Breast epithelium (tissue), 4 donors: ENCODE data around the gene KCTD10. TPM values are rescaled to one million over a fixed set of nuclear protein-coding genes. Genes with fewer than 3 reads are reported as not detected.
A peak's percentile ranks its signal among the peaks of the same experiment; 100 is the strongest.

Source experiments
- DNase-seq, 2 donors: peaks; one replicate each; pipeline ENCODE4 v3.0.0-alpha.2; 2019; ENCODE audit warnings: low spot score in 2 of 2
- H3K27ac ChIP-seq, 2 donors: fragments of 200-600 bp; sonication (generic) in 1 of 2; one replicate each; pipeline ENCODE4 v1.5.1; 2016 to 2019; ENCODE audit warnings: mild to moderate bottlenecking in 1 of 2
- H3K27me3 ChIP-seq, 2 donors: fragments of 200-600 bp; sonication (generic) in 1 of 2; one replicate each; pipeline versions ENCODE4 v1.5.1 to v1.6.0; 2017 to 2019; ENCODE audit warnings: control low read depth in 1 of 2, mild to moderate bottlenecking in 1 of 2
- H3K36me3 ChIP-seq: fragments of 200-600 bp; one replicate; pipeline ENCODE4 v1.5.1; 2019
- H3K4me1 ChIP-seq, 2 donors: fragments of 200-600 bp; sonication (generic); one replicate each; pipeline ENCODE4 v1.5.1; 2016 to 2019; ENCODE audit warnings: control low read depth in 1 of 2
- H3K4me3 ChIP-seq, 3 donors: fragments of 200-600 bp; sonication (generic); 1 replicate in 2 of 3; 2 replicates in 1 of 3; pipeline ENCODE4 v1.5.1; 2016 to 2019; ENCODE audit warnings: mild to moderate bottlenecking in 3 of 3, moderate library complexity in 2 of 3
- H3K9me3 ChIP-seq, 2 donors: fragments of 200-600 bp; sonication (generic) in 1 of 2; one replicate each; pipeline ENCODE4 v1.5.1; 2016 to 2019; ENCODE audit warnings: control low read depth in 1 of 2
- POLR2A ChIP-seq: fragments of 450-650 bp; IDR thresholded peaks from one replicate; pipeline ENCODE4 v1.6.1; 2016; ENCODE audit warnings: antibody characterized with exemption, mild to moderate bottlenecking, moderate library complexity
- POLR2AphosphoS5 ChIP-seq, 3 donors: sonication (generic); formaldehyde crosslinking; IDR thresholded peaks; one replicate each; pipeline ENCODE4 v1.6.1; 2017; ENCODE audit warnings: antibody characterized with exemption in 3 of 3
- intact Hi-C: fragments of 100-400 bp; cut with DNase I; formaldehyde crosslinking; loops from one replicate; pipeline ENCODE4 v1.15.1; 2023; ENCODE audit warnings: low total_unique reads
- total RNA-seq, 3 donors: library from RNA; depleted of rRNA; stranded (reverse); fragments of >200 nt; gene quantifications; one replicate each; pipeline ENCODE4 v1.1.0, GENCODE V29; 2016
- TF ChIP-seq, protein P1 (sequence below), 3 donors: fragments of 450-650 bp; IDR thresholded peaks; one replicate each; pipeline ENCODE4 v1.5.1; 2016 to 2017; ENCODE audit warnings: antibody characterized with exemption in 3 of 3, mild to moderate bottlenecking in 3 of 3, moderate library complexity in 3 of 3

KCTD10 gene
- total RNA-seq, 3 donors from 2014 or later, result 65.3 to 86.2 (median 70.4) TPM

DNA sequence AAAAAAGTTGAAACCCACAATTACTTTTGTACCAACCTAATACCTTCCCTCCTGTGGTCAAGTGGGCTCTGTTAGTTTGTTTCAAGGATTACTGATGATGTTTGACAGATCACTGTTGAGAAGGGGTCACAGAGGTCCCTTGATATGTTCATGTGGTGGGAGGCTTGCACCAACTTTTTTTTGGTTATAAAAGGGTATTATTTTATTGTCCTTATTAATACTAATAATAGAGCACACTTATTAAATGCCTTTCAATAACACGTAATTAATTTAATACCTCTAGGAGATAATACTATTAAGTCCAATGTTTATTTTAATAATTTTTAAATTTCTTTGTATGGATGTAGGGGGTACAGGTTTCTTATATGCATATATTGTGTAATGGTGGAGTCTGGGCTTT lies 4.8 kb upstream of the KCTD10 start:
- Histone ChIP-seq H3K27ac (no peak overlapping the region), H3K4me1 (peaks cover 4 to 6% of the 10 kb centered on the region in 2 donors), H3K36me3 (peaks cover 16% of the 10 kb centered on the region), H3K4me3 (no peak overlapping the region), H3K9me3 (no peaks in the 10 kb centered on the region), H3K27me3 (no peaks in the 10 kb centered on the region)
- intact Hi-C loops, result no loop called here
- TF ChIP-seq, protein P1, sequence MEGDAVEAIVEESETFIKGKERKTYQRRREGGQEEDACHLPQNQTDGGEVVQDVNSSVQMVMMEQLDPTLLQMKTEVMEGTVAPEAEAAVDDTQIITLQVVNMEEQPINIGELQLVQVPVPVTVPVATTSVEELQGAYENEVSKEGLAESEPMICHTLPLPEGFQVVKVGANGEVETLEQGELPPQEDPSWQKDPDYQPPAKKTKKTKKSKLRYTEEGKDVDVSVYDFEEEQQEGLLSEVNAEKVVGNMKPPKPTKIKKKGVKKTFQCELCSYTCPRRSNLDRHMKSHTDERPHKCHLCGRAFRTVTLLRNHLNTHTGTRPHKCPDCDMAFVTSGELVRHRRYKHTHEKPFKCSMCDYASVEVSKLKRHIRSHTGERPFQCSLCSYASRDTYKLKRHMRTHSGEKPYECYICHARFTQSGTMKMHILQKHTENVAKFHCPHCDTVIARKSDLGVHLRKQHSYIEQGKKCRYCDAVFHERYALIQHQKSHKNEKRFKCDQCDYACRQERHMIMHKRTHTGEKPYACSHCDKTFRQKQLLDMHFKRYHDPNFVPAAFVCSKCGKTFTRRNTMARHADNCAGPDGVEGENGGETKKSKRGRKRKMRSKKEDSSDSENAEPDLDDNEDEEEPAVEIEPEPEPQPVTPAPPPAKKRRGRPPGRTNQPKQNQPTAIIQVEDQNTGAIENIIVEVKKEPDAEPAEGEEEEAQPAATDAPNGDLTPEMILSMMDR (IDR thresholded peaks at IDR 0.05), result no peak
- no peak for DNase-seq

DNA sequence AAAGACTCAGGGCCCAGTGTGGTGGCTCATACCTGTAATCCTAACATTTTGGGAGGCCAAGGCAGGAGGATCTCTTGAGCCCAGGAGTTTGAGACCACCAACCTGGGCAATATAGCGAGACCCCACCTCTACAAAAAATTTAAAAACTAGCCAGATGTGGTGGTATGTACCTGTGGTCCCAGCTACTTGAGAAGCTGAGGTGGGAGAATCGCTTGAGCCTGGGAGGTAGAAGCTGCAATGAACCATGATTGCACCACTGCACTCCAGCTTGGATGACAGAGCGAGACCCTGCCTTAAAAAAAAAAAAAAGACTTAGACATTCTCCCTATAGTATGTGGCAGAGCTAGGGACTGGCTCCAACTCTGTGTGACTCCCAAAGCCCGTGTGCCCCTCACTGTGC lies 3.3 kb upstream of the KCTD10 start:
- Histone ChIP-seq H3K27ac (no peak overlapping the region), H3K4me3 (no peak overlapping the region), H3K27me3 (no peaks in the 10 kb centered on the region), H3K36me3 (peaks cover 9% of the 10 kb centered on the region), H3K4me1 (peaks cover 4 to 6% of the 10 kb centered on the region in 2 donors), H3K9me3 (no peaks in the 10 kb centered on the region)
- TF ChIP-seq POLR2A (no peak), POLR2AphosphoS5 (IDR thresholded peaks at IDR 0.05) (no peak)
- TF ChIP-seq, protein P1 (IDR thresholded peaks at IDR 0.05), result no peak
- DNase-seq, result no peak
- intact Hi-C loops, result no loop called here

- no peaks in the 10 kb centered on the region for H3K9me3 ChIP-seq
- intact Hi-C loops, result no loop called here
- TF ChIP-seq POLR2A, result no peak
- TF ChIP-seq POLR2AphosphoS5 (IDR thresholded peaks at IDR 0.05), result no peak
- TF ChIP-seq, protein P1 (IDR thresholded peaks at IDR 0.05), result no peak
- peaks cover 4 to 6% of the 10 kb centered on the region in 2 donors for H3K4me1 ChIP-seq
- no peak overlapping the region for H3K27ac ChIP-seq
- no peaks in the 10 kb centered on the region for H3K27me3 ChIP-seq
- peaks cover 9% of the 10 kb centered on the region for H3K36me3 ChIP-seq
- H3K4me3 ChIP-seq, result no peak overlapping the region
- no peak for DNase-seq
Observed at GRCh38 chr12:109479761-109480160, 2.7 kb upstream of the KCTD10 start.

GRCh38 chr12:109477963-109478315 lies 839 bp upstream of the KCTD10 start:
- Histone ChIP-seq H3K4me1 (peaks cover 4 to 6% of the 10 kb centered on the region in 2 donors), H3K27me3 (no peaks in the 10 kb centered on the region), H3K36me3 (no peaks in the 10 kb centered on the region), H3K27ac (peak overlapping the region; percentile 98 to 99), H3K4me3 (peak overlapping the region; percentile 93 to 96 (median 96)), H3K9me3 (no peaks in the 10 kb centered on the region)
- no peak for DNase-seq
- TF ChIP-seq POLR2A (no peak), POLR2AphosphoS5 (IDR thresholded peaks at IDR 0.05) (no peak)
- TF ChIP-seq, protein P1 (IDR thresholded peaks at IDR 0.05), result no peak
- intact Hi-C loops, result no loop called here

DNA sequence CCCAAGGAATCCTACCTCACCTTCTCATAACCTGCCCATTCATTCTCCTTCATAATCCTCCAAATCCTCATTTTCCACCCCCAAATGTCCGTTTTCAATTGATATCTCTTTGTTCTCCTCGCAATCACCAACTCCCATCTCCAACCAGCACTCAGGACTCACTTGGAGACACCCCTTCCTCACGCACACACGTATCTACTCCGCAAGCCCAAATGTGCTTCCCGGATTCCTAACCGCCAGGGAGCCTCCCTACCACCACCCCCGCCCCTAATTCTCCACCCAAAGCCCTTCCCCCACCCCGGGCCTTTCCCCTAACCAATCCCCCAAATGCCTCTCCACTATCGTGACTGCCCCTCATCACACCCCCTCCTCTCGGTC lies 304 bp downstream of the KCTD10 start:
- intact Hi-C loops, result no loop called here
- H3K4me1 ChIP-seq, result peaks cover 4 to 6% of the 10 kb centered on the region in 2 donors
- H3K27ac ChIP-seq, result peak overlapping the region; percentile 98 to 99
- H3K4me3 ChIP-seq, result peak overlapping the region; percentile 93 to 96 (median 96)
- H3K27me3 ChIP-seq, result no peaks in the 10 kb centered on the region
- H3K9me3 ChIP-seq, result no peaks in the 10 kb centered on the region
- no peak for DNase-seq
- TF ChIP-seq POLR2AphosphoS5 (IDR thresholded peaks at IDR 0.05), result no peak
- TF ChIP-seq, protein P1 (IDR thresholded peaks at IDR 0.05), result no peak
- TF ChIP-seq POLR2A, result no peak
- no peaks in the 10 kb centered on the region for H3K36me3 ChIP-seq
